Gastrocnemius medialis (tissue), 4 donors: ENCODE data around the gene C13orf46.

ENCODE experiments used
- POLR2A ChIP-seq, 2 donors: fragments of 450-650 bp; IDR thresholded peaks; one replicate each; pipeline ENCODE4 v1.6.1; 2017; ENCODE audit warnings: antibody characterized with exemption in 2 of 2, mild to moderate bottlenecking in 2 of 2, moderate library complexity in 2 of 2
- TF ChIP-seq, protein P1 (sequence below), 5 experiments: fragments of 450-650 bp in 3 of 5; fragments of 200-600 bp in 2 of 5; sonication (generic) in 2 of 5; IDR thresholded peaks in 4 of 5; conservative IDR thresholded peaks in 1 of 5; 1 replicate in 4 of 5; 2 replicates in 1 of 5; pipeline ENCODE4 v1.5.1; 2016 to 2019; ENCODE audit warnings: antibody characterized with exemption in 5 of 5, mild to moderate bottlenecking in 3 of 5, moderate library complexity in 3 of 5

DNA sequence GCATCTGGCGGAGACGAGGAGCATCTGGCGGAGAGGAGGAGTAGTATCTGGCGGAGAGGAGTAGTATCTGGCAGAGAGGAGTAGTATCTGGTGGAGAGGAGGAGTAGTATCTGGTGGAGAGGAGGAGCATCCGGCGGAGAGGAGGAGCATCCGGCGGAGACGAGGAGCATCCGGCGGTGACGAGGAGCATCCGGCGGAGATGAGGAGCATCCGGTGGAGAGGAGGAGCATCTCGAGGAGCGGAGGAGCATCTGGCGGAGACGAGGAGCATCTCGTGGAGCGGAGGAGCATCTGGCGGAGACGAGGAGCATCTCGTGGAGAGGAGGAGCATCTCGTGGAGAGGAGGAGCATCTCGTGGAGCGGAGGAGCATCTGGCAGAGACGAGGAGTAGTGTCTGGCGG lies 18.6 kb downstream of the C13orf46 start:
- TF ChIP-seq, protein P1, sequence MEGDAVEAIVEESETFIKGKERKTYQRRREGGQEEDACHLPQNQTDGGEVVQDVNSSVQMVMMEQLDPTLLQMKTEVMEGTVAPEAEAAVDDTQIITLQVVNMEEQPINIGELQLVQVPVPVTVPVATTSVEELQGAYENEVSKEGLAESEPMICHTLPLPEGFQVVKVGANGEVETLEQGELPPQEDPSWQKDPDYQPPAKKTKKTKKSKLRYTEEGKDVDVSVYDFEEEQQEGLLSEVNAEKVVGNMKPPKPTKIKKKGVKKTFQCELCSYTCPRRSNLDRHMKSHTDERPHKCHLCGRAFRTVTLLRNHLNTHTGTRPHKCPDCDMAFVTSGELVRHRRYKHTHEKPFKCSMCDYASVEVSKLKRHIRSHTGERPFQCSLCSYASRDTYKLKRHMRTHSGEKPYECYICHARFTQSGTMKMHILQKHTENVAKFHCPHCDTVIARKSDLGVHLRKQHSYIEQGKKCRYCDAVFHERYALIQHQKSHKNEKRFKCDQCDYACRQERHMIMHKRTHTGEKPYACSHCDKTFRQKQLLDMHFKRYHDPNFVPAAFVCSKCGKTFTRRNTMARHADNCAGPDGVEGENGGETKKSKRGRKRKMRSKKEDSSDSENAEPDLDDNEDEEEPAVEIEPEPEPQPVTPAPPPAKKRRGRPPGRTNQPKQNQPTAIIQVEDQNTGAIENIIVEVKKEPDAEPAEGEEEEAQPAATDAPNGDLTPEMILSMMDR (IDR thresholded peaks at IDR 0.05 in 4 of 5, conservative IDR thresholded peaks at IDR 0.05 in 1 of 5) = no peak
- no peak for TF ChIP-seq POLR2A (IDR thresholded peaks at IDR 0.05)
